Loucy (cell line): Measurements from ENCODE around the gene GNAL.

Experiments used
- H2AFZ ChIP-seq: fragments of 200-600 bp; sonication (generic); 2 replicates; pipeline ENCODE4 v1.6.0; 2016; ENCODE audit warnings: antibody characterized with exemption, mild to moderate bottlenecking, low read length, moderate library complexity
- H3F3A ChIP-seq: fragments of 200-600 bp; 2 replicates; pipeline ENCODE4 v1.6.0; 2016; ENCODE audit warnings: antibody characterized with exemption, low read depth, mild to moderate bottlenecking
- H3K27me3 ChIP-seq: fragments of 200-600 bp; sonication (generic); 2 replicates; pipeline ENCODE4 v1.6.1; 2014; ENCODE audit warnings: low read length, mild to moderate bottlenecking; ENCODE audit not compliant: insufficient read depth, poor library complexity, severe bottlenecking
- H3K36me3 ChIP-seq: fragments of 200-600 bp; sonication (generic); 2 replicates; pipeline ENCODE4 v1.6.1; 2016; ENCODE audit warnings: low read length; ENCODE audit not compliant: insufficient read depth
- H3K4me1 ChIP-seq: fragments of 200-600 bp; sonication (generic); 2 replicates; pipeline ENCODE4 v1.5.1; 2014; ENCODE audit warnings: low read length, mild to moderate bottlenecking; ENCODE audit not compliant: insufficient read depth, poor library complexity, severe bottlenecking
- H3K4me2 ChIP-seq: fragments of 200-600 bp; sonication (generic); 2 replicates; pipeline ENCODE4 v1.6.0; 2014; ENCODE audit warnings: antibody characterized with exemption, low read length, low read depth, mild to moderate bottlenecking; ENCODE audit not compliant: poor library complexity, severe bottlenecking
- H3K4me3 ChIP-seq: fragments of 200-600 bp; sonication (generic); 2 replicates; pipeline ENCODE4 v1.5.1; 2014; ENCODE audit warnings: low read length, mild to moderate bottlenecking, mixed read lengths; ENCODE audit not compliant: poor library complexity, severe bottlenecking
- H3K79me2 ChIP-seq: fragments of 200-600 bp; sonication (generic); 2 replicates; pipeline ENCODE4 v1.6.1; 2014; ENCODE audit warnings: low read length; ENCODE audit not compliant: insufficient read depth
- H3K9ac ChIP-seq: fragments of 200-600 bp; sonication (generic); 2 replicates; pipeline ENCODE4 v1.6.0; 2014; ENCODE audit warnings: mild to moderate bottlenecking, low read depth, low read length, moderate library complexity; ENCODE audit not compliant: poor library complexity, severe bottlenecking
- H3K9me2 ChIP-seq: fragments of 200-600 bp; sonication (generic); replicated peaks from 2 replicates; pipeline ENCODE4 v1.6.1; 2016; ENCODE audit warnings: low read depth, low read length, mixed read lengths
- H3K9me3 ChIP-seq: fragments of 200-600 bp; sonication (generic); 2 replicates; pipeline ENCODE4 v1.6.1; 2014; ENCODE audit warnings: mild to moderate bottlenecking, antibody characterized with exemption, low read length, low read depth; ENCODE audit not compliant: insufficient read depth
- H4K20me1 ChIP-seq: fragments of 200-600 bp; sonication (generic); 2 replicates; pipeline ENCODE4 v1.6.0; 2014; ENCODE audit warnings: antibody characterized with exemption, low read length, mild to moderate bottlenecking; ENCODE audit not compliant: insufficient read depth, poor library complexity, severe bottlenecking
- EZH2phosphoT487 ChIP-seq: fragments of 200-600 bp; IDR thresholded peaks from 2 replicates; pipeline ENCODE4 v1.6.1; 2018; ENCODE audit warnings: antibody characterized with exemption, mild to moderate bottlenecking, moderate library complexity, borderline replicate concordance
- TF ChIP-seq, protein P1 (sequence below): fragments of 200-600 bp; sonication (generic); conservative IDR thresholded peaks from 2 replicates; pipeline ENCODE4 v1.5.1; 2014; ENCODE audit warnings: mild to moderate bottlenecking, antibody characterized with exemption, low read length

The GNAL gene

DNA sequence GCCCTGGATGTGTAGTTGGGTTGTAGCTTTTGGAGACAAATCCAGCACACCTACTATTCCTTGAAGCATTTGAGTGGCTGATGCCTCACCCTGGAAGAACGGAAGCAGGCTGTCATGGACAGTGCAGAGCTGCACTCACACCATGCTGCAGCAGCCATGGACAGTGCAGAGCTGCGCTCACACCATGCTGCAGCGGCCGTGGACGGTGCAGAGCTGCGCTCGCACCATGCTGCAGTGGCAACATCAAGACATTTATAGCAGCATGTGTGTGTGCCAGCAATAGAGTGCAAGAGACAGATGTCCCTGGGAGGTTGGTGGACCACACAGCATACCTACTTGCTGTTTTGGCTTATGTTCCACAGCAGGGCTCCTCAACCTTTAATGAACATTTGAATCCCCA lies 30.6 kb downstream of the GNAL start:
- H3K9me3 ChIP-seq = no peaks in the 10 kb centered on the region
- H4K20me1 ChIP-seq = no peaks in the 10 kb centered on the region
- H2AFZ ChIP-seq = no peak overlapping the region
- no peaks in the 10 kb centered on the region for H3K36me3 ChIP-seq
- no peaks in the 10 kb centered on the region for H3F3A ChIP-seq
- H3K9me2 ChIP-seq = no peaks in the 10 kb centered on the region
- TF ChIP-seq, protein P1, sequence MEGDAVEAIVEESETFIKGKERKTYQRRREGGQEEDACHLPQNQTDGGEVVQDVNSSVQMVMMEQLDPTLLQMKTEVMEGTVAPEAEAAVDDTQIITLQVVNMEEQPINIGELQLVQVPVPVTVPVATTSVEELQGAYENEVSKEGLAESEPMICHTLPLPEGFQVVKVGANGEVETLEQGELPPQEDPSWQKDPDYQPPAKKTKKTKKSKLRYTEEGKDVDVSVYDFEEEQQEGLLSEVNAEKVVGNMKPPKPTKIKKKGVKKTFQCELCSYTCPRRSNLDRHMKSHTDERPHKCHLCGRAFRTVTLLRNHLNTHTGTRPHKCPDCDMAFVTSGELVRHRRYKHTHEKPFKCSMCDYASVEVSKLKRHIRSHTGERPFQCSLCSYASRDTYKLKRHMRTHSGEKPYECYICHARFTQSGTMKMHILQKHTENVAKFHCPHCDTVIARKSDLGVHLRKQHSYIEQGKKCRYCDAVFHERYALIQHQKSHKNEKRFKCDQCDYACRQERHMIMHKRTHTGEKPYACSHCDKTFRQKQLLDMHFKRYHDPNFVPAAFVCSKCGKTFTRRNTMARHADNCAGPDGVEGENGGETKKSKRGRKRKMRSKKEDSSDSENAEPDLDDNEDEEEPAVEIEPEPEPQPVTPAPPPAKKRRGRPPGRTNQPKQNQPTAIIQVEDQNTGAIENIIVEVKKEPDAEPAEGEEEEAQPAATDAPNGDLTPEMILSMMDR = no peak
- no peak for TF ChIP-seq EZH2phosphoT487
- no peak overlapping the region for H3K4me2 ChIP-seq
- H3K27me3 ChIP-seq = no peaks in the 10 kb centered on the region
- no peaks in the 10 kb centered on the region for H3K4me1 ChIP-seq
- no peak overlapping the region for H3K4me3 ChIP-seq
- no peak overlapping the region for H3K9ac ChIP-seq
- H3K79me2 ChIP-seq = no peaks in the 10 kb centered on the region

DNA sequence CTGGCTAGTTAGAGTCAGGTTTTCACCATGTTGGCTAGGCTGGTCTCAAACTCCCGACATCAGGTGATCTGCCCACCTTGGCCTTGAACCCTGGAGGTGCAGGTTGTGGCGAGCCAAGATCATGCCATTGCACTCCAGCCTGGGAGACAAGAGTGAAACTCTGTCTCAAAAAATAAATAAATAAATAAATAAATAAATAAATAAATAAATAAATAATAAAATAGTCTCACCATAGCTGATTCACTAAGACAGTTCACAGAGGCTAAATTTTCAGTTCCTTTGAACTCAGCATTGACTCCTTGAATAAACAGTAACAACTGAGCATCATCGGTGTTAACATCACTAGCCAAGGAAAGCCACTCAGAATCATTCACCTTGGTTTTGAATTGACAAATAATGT lies 32.7 kb downstream of the GNAL start:
- H3K27me3 ChIP-seq = no peaks in the 10 kb centered on the region
- H3K4me2 ChIP-seq = no peak overlapping the region
- no peaks in the 10 kb centered on the region for H3K79me2 ChIP-seq
- H3K9ac ChIP-seq = no peak overlapping the region
- H2AFZ ChIP-seq = no peak overlapping the region
- no peaks in the 10 kb centered on the region for H3F3A ChIP-seq
- no peak for TF ChIP-seq EZH2phosphoT487
- TF ChIP-seq, protein P1 = no peak
- no peak overlapping the region for H3K4me3 ChIP-seq
- no peaks in the 10 kb centered on the region for H3K36me3 ChIP-seq
- no peaks in the 10 kb centered on the region for H3K9me2 ChIP-seq
- H3K4me1 ChIP-seq = no peaks in the 10 kb centered on the region
- H4K20me1 ChIP-seq = no peaks in the 10 kb centered on the region
- no peaks in the 10 kb centered on the region for H3K9me3 ChIP-seq

DNA sequence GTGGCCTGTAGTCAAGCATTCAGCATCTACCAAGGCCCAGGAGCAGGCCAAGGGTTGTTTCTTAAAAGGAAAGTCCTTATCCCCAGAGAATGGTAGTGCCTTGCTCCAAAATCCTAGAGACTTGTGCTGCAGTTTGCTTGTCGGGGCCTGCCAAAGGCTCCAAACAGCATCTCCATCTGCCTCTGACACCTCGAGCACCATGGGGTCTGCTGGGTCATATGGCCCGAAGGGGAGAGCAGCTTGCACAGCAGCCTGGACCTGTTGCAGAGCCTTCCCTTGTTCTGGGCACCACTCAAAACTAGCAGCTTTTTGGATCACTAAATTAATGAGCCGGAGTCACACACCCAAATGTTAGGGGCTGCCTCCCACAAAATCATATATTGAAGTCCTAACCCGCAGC lies 35.7 kb downstream of the GNAL start:
- H3K36me3 ChIP-seq = no peaks in the 10 kb centered on the region
- no peak overlapping the region for H2AFZ ChIP-seq
- no peak overlapping the region for H3K4me3 ChIP-seq
- H3K27me3 ChIP-seq = no peaks in the 10 kb centered on the region
- H3K9me3 ChIP-seq = no peaks in the 10 kb centered on the region
- no peaks in the 10 kb centered on the region for H3K9me2 ChIP-seq
- H3F3A ChIP-seq = no peaks in the 10 kb centered on the region
- TF ChIP-seq EZH2phosphoT487 = no peak
- H3K9ac ChIP-seq = no peak overlapping the region
- H3K4me1 ChIP-seq = peaks cover 7% of the 10 kb centered on the region
- H4K20me1 ChIP-seq = no peaks in the 10 kb centered on the region
- H3K79me2 ChIP-seq = no peaks in the 10 kb centered on the region
- no peak overlapping the region for H3K4me2 ChIP-seq

DNA sequence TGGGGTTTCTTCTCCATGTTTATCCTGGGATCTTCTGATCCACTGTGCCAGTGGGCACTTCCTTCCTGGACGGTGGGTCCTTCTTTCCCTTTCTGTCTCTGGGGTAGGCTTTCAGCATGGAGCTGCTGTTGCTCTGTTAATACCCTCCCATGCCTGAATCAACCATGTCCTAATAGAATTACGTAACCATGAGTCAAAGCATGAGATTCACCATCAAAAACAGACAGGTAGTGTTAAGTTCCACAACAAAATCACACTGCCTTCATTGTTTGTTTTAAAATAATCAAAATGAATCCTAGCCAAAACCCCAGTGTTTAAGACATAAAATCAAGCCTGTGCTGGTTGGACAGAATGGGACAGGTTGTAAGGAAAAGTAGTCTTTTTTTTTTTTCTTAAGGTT lies 37.5 kb downstream of the GNAL start:
- Histone ChIP-seq H3K9ac (no peak overlapping the region), H4K20me1 (no peaks in the 10 kb centered on the region), H2AFZ (no peak overlapping the region), H3K9me2 (no peaks in the 10 kb centered on the region), H3K27me3 (no peaks in the 10 kb centered on the region), H3K79me2 (no peaks in the 10 kb centered on the region), H3K4me2 (no peak overlapping the region), H3K9me3 (no peaks in the 10 kb centered on the region), H3K36me3 (no peaks in the 10 kb centered on the region), H3F3A (no peaks in the 10 kb centered on the region), H3K4me1 (peaks cover 8% of the 10 kb centered on the region), H3K4me3 (no peak overlapping the region)
- TF ChIP-seq EZH2phosphoT487 = no peak
- TF ChIP-seq, protein P1 = no peak
